OCI-LY7 (cell line): ENCODE measurements around the gene PPP4R2. TPM values are rescaled to one million over a fixed set of nuclear protein-coding genes. Genes with fewer than 3 reads are reported as not detected.
A peak's percentile ranks its signal among the peaks of the same experiment; 100 is the strongest.

ENCODE experiments used
- BruUV-seq: library from RNA; stranded (reverse); fragments of 400-500 nt; replicated peaks from 2 replicates; lab custom pipeline; 2021; lab: Mats Ljungman, UMichigan
- CTCF ChIA-PET: fragments of 300-600 bp; sonication (Branson Sonifier 250); formaldehyde crosslinking; loops from one replicate; lab custom pipeline; 2022; ENCODE audit warnings: antibody characterized with exemption; ENCODE audit not compliant: unreplicated experiment; lab: Charles Lee
- POLR2A ChIA-PET: fragments of 300-600 bp; sonication (Branson Sonifier 250); formaldehyde crosslinking; loops from one replicate; lab custom pipeline; 2022; ENCODE audit warnings: antibody characterized with exemption; lab: Charles Lee
- DNase-seq: peaks from one replicate; pipeline ENCODE4 v3.0.0-alpha.2; 2015; ENCODE audit warnings: low spot score
- H2AFZ ChIP-seq: fragments of 200-600 bp; sonication (generic), shearing (Covaris generic); 2 replicates; pipeline ENCODE4 v1.6.1; 2014; ENCODE audit warnings: mild to moderate bottlenecking, antibody characterized with exemption, low read length, moderate library complexity
- H3K27ac ChIP-seq: fragments of 200-600 bp; sonication (generic); 2 replicates; pipeline ENCODE4 v1.5.1; 2014; ENCODE audit warnings: mixed run types, low read depth, mild to moderate bottlenecking, moderate library complexity, low read length, inconsistent platforms; ENCODE audit not compliant: poor library complexity, severe bottlenecking
- H3K36me3 ChIP-seq: fragments of 200-600 bp; sonication (generic); 2 replicates; pipeline ENCODE4 v1.6.1; 2014; ENCODE audit warnings: mild to moderate bottlenecking, antibody characterized with exemption, low read length, moderate library complexity, mixed read lengths; ENCODE audit not compliant: insufficient read depth
- H3K4me1 ChIP-seq: fragments of 200-600 bp; sonication (generic); 2 replicates; pipeline ENCODE4 v1.5.1; 2014; ENCODE audit warnings: mild to moderate bottlenecking, low read length; ENCODE audit not compliant: insufficient read depth, poor library complexity, severe bottlenecking
- H3K4me2 ChIP-seq: fragments of 200-600 bp; sonication (generic); 2 replicates; pipeline ENCODE4 v1.6.1; 2014; ENCODE audit warnings: mild to moderate bottlenecking, low read length
- H3K4me3 ChIP-seq: fragments of 200-600 bp; sonication (generic); 2 replicates; pipeline ENCODE4 v1.5.1; 2014; ENCODE audit warnings: mild to moderate bottlenecking, low read depth, low read length; ENCODE audit not compliant: poor library complexity, severe bottlenecking
- H3K79me2 ChIP-seq: fragments of 200-600 bp; sonication (generic); 2 replicates; pipeline ENCODE4 v1.6.1; 2016; ENCODE audit warnings: low read depth, mild to moderate bottlenecking, low read length, moderate library complexity, mixed read lengths; ENCODE audit not compliant: insufficient read depth
- H3K9me2 ChIP-seq: fragments of 200-600 bp; sonication (generic); 2 replicates; pipeline ENCODE4 v1.6.1; 2016; ENCODE audit warnings: mild to moderate bottlenecking, low read length, mixed read lengths; ENCODE audit not compliant: insufficient read depth
- H3K9me3 ChIP-seq: fragments of 200-600 bp; sonication (generic); 2 replicates; pipeline ENCODE4 v1.6.1; 2014; ENCODE audit warnings: mild to moderate bottlenecking, mixed run types, low read length, mixed read lengths
- H4K20me1 ChIP-seq: fragments of 200-600 bp; sonication (generic); 2 replicates; pipeline ENCODE4 v1.6.1; 2014; ENCODE audit warnings: mild to moderate bottlenecking, antibody characterized with exemption, low read length, moderate library complexity, mixed read lengths; ENCODE audit not compliant: insufficient read depth
- EZH2phosphoT487 ChIP-seq: fragments of 200-600 bp; sonication (generic); IDR thresholded peaks from 2 replicates; pipeline ENCODE4 v1.6.1; 2018; ENCODE audit warnings: low read depth, borderline replicate concordance, mild to moderate bottlenecking, mixed run types, antibody characterized with exemption, low read length, moderate library complexity, mixed read lengths
- intact Hi-C: fragments of 100-400 bp; cut with micrococcal nuclease; formaldehyde crosslinking; loops from one replicate; pipeline ENCODE4 v1.10.0; 2022; ENCODE audit not compliant: unreplicated experiment
- total RNA-seq, 2 experiments: library from RNA; depleted of rRNA in 1 of 2; stranded (reverse); fragments of >200 nt in 1 of 2; shearing (Covaris generic) in 1 of 2; gene quantifications; 2 replicates each; pipeline ENCODE4 v1.2.3, GENCODE V29; 2014 to 2022
- TF ChIP-seq, protein P1 (sequence below): fragments of 200-600 bp; sonication (generic); conservative IDR thresholded peaks from 2 replicates; pipeline ENCODE4 v1.5.1; 2014; ENCODE audit warnings: mild to moderate bottlenecking, antibody characterized with exemption, low read length, moderate library complexity, mixed read lengths

Gene PPP4R2
- total RNA-seq, 2 experiments from 2014 or later: 52.0 to 99.5 TPM

DNA sequence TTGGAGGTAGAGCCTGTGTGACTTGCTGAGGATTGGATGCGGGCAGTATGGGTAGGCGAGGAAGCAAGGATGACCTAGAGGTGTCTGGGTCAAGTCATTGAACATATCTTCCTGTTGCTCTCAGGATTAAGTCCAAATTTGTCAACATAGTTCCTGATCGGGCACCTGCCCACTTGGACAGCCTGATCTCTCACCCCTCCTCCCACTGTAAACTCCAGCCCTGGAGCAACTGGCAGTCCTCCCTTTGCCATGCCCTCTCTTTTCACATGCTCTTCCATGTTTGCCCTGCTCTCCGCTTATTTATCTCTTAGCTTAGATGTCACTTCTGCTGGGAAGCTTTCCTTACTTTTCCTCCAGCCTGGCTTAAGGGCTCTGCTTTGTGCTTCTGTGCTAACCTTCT lies 47.6 kb upstream of the PPP4R2 start:
- H3K79me2 ChIP-seq: no peaks in the 10 kb centered on the region
- H3K4me1 ChIP-seq: peaks cover 18% of the 10 kb centered on the region
- no peak for TF ChIP-seq EZH2phosphoT487
- TF ChIP-seq, protein P1, sequence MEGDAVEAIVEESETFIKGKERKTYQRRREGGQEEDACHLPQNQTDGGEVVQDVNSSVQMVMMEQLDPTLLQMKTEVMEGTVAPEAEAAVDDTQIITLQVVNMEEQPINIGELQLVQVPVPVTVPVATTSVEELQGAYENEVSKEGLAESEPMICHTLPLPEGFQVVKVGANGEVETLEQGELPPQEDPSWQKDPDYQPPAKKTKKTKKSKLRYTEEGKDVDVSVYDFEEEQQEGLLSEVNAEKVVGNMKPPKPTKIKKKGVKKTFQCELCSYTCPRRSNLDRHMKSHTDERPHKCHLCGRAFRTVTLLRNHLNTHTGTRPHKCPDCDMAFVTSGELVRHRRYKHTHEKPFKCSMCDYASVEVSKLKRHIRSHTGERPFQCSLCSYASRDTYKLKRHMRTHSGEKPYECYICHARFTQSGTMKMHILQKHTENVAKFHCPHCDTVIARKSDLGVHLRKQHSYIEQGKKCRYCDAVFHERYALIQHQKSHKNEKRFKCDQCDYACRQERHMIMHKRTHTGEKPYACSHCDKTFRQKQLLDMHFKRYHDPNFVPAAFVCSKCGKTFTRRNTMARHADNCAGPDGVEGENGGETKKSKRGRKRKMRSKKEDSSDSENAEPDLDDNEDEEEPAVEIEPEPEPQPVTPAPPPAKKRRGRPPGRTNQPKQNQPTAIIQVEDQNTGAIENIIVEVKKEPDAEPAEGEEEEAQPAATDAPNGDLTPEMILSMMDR: no peak
- H3K9me3 ChIP-seq: no peaks in the 10 kb centered on the region
- H4K20me1 ChIP-seq: no peaks in the 10 kb centered on the region
- no peaks in the 10 kb centered on the region for H3K9me2 ChIP-seq
- no peak overlapping the region for H3K27ac ChIP-seq
- no TSS peak for BruUV-seq
- H2AFZ ChIP-seq: no peak overlapping the region
- POLR2A ChIA-PET: interaction anchor here (0.7 to 0.9 kb wide), 2 partner anchors 9 to 69 kb away, joined by 4 to 6 read pairs; no protein-coding TSS in a partner anchor
- no peak overlapping the region for H3K4me2 ChIP-seq
- intact Hi-C loops: no loop called here
- CTCF ChIA-PET: no interaction called here
- no peak for DNase-seq
- H3K4me3 ChIP-seq: no peak overlapping the region
- H3K36me3 ChIP-seq: no peaks in the 10 kb centered on the region

DNA sequence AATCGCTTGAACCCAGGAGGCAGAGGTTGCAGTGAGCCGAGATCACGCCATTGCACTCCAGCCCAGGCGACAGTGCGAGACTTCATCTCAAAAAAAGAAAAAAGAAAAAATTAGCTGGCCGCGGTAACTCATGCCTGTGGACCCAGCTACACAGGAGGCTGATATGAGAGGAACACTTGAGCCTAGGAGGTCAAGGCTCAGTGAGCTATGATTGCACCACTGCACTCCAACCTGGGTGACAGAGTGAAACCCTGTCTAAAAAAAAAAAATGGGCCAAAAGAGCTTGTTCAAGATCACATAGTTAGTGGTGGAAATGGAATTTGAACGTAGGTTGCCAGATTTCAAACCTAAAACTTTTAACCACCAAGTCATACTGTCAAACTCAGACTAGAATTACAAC lies 46.2 kb upstream of the PPP4R2 start:
- ChIA-PET POLR2A (interaction anchor here (1.0 kb wide), 2 partner anchors 12 to 102 kb away, joined by 3 to 4 read pairs; partner anchors contain the start of gene SHQ1), CTCF (interaction anchor here (0.6 kb wide), 1 partner anchor 28 kb away, joined by 3 read pairs; no protein-coding TSS in a partner anchor)
- H3K4me2 ChIP-seq: peak overlapping the region; percentile 28; the same call in 1 of the 2 replicates
- 0 out of 2 replicates have a peak overlapping the region, but pooled peaks have one; percentile 44 for H2AFZ ChIP-seq
- H3K9me3 ChIP-seq: no peaks in the 10 kb centered on the region
- peaks cover 18% of the 10 kb centered on the region for H3K4me1 ChIP-seq
- no peak overlapping the region for H3K27ac ChIP-seq
- DNase-seq: peak; percentile 6
- H4K20me1 ChIP-seq: no peaks in the 10 kb centered on the region
- H3K4me3 ChIP-seq: no peak overlapping the region
- TF ChIP-seq, protein P1: no peak
- no peak for TF ChIP-seq EZH2phosphoT487
- intact Hi-C loops: no loop called here
- H3K9me2 ChIP-seq: no peaks in the 10 kb centered on the region
- no peaks in the 10 kb centered on the region for H3K36me3 ChIP-seq
- BruUV-seq: no TSS peak
- no peaks in the 10 kb centered on the region for H3K79me2 ChIP-seq

DNA sequence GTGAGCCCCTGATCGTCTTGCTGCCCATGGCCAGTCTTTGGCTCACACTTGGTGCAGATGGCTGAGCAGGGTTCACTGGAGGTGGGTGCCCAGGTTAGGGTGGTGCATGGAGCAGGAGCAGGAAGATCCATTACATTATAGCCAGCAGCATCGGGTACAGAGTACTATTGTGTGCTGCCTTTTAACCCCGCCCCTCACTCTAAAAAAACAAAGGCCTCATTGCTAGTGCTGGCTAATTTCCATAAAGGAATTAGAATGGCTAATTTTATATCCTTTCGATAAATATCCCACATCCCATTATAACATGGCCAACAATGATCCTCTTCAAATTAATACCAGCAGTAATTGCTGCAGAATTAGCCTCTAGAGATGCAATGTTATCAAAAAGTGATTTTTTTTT lies 45.8 kb upstream of the PPP4R2 start:
- Histone ChIP-seq H4K20me1 (no peaks in the 10 kb centered on the region), H3K36me3 (no peaks in the 10 kb centered on the region), H3K4me1 (peaks cover 18% of the 10 kb centered on the region), H3K27ac (no peak overlapping the region), H3K4me2 (peak overlapping the region; percentile 28; the same call in 1 of the 2 replicates), H3K9me3 (no peaks in the 10 kb centered on the region), H3K4me3 (no peak overlapping the region), H2AFZ (0 out of 2 replicates have a peak overlapping the region, but pooled peaks have one; percentile 44), H3K9me2 (no peaks in the 10 kb centered on the region), H3K79me2 (no peaks in the 10 kb centered on the region)
- no TSS peak for BruUV-seq
- intact Hi-C loops: no loop called here
- DNase-seq: no peak
- ChIA-PET CTCF (interaction anchor here (0.6 kb wide), 1 partner anchor 29 kb away, joined by 3 read pairs; no protein-coding TSS in a partner anchor), POLR2A (interaction anchor here (1.0 kb wide), 2 partner anchors 13 to 103 kb away, joined by 3 to 4 read pairs; partner anchors contain the start of gene SHQ1)
- TF ChIP-seq, protein P1: no peak
- no peak for TF ChIP-seq EZH2phosphoT487
